Vagina (tissue), 2 donors: Measurements from ENCODE around the gene S100A9.

Experiments used
- CTCF ChIP-seq, 3 experiments: fragments of 450-650 bp in 2 of 3; fragments of 200-600 bp in 1 of 3; sonication (generic) in 1 of 3; IDR thresholded peaks; one replicate each; pipeline ENCODE4 v1.5.1; 2017 to 2019; ENCODE audit warnings: antibody characterized with exemption in 3 of 3, mild to moderate bottlenecking in 2 of 3, moderate library complexity in 2 of 3
- POLR2A ChIP-seq, 2 donors: fragments of 450-650 bp; IDR thresholded peaks; one replicate each; pipeline ENCODE4 v1.6.1; 2017; ENCODE audit warnings: antibody characterized with exemption in 2 of 2, mild to moderate bottlenecking in 2 of 2, moderate library complexity in 2 of 2
- POLR2AphosphoS5 ChIP-seq, 2 donors: sonication (generic); formaldehyde crosslinking; IDR thresholded peaks; one replicate each; pipeline ENCODE4 v1.9.0; 2017; ENCODE audit warnings: antibody characterized with exemption in 2 of 2, mild to moderate bottlenecking in 2 of 2, low read depth in 1 of 2; ENCODE audit not compliant: insufficient read depth in 1 of 2

DNA sequence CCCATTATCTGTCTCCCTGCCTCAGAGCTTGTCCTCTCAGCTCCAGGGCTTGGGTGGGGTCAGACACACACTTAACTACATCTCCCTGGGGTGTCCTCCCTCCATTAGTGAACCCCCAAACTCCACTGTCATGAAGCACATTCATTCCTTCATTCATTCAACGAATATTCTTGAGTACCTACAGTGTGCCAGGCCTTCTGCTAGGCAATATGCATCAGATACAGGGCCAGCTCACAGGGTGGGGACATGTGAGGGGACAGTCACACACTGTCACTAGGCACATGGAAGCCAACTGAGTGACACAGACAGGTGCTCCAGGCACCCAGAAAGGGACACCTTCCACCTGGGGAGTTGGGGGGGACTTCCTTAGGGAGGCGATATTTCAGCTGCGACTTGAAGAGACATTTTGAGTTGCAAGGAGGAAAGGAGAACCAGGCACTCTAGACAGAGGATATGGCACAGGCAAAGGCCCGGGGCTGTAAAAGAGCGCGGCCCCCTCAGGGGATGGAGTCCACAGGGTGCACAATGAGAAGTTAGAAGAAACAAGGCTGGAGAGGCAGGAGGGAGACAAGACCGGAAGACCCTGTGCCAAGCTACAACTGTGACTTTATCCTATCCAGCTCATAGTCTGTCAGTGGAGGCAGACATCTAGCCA is 41.9 kb downstream of the S100A9 start:
- TF ChIP-seq POLR2A (IDR thresholded peaks at IDR 0.05), result no peak
- TF ChIP-seq CTCF (IDR thresholded peaks at IDR 0.05), result no peak
- TF ChIP-seq POLR2AphosphoS5 (IDR thresholded peaks at IDR 0.05; ENCODE audit: insufficient read depth in 1 of 2, low read depth in 1 of 2), result no peak
